Right forelimb (tissue), 1 donor: ENCODE measurements around the gene ZBP1.
"Not testable (repeated sequence)": the region's sequence is repeated elsewhere in the genome, so short reads cannot be mapped to it uniquely, and the experiment has no call there.

Source experiments
- DNase-seq: peaks from one replicate; pipeline ENCODE4 v3.0.0-alpha.2; 2018

The ZBP1 gene

GRCh38 chr20:57638173-57638894 is 18.1 kb upstream of the ZBP1 start:
- DNase-seq = no peak

DNA sequence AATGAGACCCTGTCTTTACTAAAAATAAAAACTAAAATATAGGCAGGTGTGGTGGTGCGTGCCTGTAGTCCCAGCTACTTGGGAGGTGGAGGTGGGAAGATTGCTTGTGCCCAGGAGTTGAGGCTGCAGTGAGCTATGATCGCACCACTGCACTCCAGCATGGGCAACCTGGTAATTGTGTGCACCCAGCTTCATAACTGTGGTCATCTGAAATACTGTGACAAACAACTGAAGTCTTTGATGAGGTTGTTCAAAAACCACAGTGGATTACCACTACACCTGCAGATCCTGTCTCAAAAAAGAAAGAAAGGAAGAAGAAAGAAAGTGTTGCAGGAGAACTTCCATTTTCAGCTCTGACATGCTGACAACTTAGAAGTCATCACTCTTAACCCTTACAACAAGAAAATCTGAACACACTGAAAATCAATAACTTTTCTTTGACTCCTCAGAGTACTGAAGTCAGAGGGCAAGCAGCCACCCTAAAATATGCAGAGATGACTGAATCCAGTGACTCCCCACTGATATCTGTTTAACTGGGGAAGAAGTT is 13.8 kb upstream of the ZBP1 start:
- no peak for DNase-seq

GRCh38 chr20:57632286-57632685 is 12.1 kb upstream of the ZBP1 start:
- no peak for DNase-seq

- DNase-seq = no peak
These were observed 9.8 kb upstream of the ZBP1 start for GRCh38 chr20:57630061-57630460.

GRCh38 chr20:57629491-57629901 is 9.3 kb upstream of the ZBP1 start:
- DNase-seq = not testable (repeated sequence)

DNA sequence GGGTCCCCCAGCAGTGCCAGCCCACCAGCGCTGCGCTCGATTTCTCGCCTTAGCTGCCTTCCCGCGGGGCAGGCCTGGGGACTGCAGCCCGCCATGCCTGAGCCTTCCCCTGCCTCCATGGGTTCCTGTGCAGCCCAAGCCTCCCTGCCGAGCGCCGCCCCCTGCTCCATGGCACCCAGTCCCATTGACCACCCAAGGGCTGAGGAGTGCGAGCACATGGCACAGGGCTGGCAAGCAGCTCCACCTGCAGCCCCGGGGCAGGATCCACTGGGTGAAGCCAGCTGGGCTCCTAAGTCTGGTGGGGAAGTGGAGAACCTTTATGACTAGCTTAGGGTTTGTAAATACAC is 8.7 kb upstream of the ZBP1 start:
- DNase-seq = not testable (repeated sequence)

DNA sequence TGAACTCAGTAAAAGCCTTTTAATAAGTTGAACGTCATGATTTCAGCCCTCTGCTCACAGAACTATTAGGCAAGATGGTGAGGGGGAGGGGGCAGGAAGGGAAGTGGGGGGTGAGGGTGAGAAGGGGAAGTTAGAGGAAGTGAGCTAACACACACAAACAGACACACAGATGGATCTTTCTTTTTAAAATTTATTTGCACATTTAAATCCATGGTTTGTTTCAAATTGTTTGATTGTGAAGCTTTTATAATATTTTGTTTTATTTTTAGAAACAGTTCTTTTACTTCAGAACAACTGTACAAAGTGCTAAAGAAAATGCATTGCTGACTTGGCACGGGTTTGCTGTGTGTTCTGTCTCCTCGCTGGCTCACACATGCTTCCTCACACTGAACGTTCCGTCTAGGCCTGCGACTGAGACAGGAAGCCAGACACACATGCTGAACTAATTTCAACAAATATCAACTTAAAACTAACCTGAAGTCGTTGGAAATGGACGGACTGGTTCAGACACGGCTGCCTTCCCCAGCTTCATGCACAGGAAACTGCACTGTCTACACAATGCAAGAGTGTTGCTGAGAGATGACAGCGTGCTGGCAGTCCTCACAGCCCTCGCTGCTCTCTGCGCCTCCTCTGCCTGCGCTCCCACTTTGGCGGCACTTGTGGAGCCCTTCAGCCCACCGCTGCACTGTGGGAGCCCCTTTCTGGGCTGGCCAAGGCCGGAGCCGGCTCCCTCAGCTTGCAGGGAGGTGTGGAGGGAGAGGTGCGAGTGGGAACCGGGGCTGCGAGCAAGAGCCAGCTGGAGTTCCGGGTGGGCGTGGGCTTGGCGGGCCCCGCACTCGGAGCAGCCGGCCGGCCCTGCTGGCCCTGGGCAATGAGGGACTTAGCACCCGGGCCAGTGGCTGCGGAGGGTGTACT is 8.1 kb upstream of the ZBP1 start:
- DNase-seq = peak; percentile 75

DNA sequence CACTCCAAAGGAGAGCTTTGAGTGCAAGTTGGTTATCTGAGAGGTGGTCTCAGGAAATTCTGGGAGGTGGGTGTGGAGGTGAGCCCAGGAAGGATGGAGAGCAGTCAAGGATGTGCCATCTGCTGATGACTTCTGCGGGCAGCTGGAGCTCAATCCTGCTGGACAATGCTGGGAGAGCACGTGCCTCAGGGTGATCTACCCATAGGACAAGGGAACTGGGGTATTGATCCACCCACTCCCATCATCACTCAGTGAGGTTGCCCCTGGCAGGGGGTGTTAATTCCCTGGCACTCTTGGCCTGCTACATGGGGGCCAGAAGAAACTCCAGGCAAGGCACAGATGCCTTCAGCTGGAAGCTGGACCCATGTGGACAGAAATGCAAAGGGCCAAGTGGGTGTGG is 7.1 kb upstream of the ZBP1 start:
- DNase-seq = no peak

DNA sequence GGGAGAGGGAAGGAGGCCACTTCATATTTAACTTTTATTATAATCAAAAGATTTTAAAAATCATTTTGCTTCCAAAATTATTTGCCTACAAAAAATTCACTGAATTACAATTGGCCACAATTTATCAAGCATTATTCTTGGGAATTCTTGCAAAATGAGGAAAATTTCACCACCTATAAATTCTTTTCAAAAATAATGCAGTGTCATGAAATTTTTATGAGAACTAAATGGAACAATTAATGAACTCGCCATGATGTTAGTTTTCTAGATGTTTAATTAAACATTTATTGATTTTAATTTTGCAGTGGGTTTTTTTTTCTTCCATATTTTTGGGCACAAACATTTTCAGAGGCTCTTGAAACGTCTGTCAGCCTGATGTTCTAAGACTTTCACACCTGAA is 5.8 kb upstream of the ZBP1 start:
- no peak for DNase-seq

GRCh38 chr20:57625181-57625958 is 5.1 kb upstream of the ZBP1 start:
- DNase-seq = no peak

DNA sequence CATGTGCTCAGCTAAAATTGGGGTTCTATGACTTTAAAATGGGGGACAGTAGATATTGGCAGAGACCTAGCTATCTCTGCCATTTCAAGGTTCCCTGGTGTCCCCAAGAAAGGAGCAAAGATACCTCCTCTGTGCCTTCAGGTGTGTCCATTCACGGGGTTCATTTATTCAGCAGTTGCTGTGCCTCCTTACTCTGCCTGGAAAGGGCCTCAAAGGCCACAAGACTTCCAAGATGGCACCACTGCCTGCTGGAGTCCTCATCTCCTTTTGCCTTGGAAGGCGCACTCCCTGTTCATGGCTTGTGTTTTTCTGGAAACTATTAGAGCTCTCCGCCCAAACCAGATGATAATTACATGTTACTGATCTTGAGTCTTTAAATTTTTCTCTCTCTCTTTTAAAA is 3.9 kb upstream of the ZBP1 start:
- no peak for DNase-seq

DNA sequence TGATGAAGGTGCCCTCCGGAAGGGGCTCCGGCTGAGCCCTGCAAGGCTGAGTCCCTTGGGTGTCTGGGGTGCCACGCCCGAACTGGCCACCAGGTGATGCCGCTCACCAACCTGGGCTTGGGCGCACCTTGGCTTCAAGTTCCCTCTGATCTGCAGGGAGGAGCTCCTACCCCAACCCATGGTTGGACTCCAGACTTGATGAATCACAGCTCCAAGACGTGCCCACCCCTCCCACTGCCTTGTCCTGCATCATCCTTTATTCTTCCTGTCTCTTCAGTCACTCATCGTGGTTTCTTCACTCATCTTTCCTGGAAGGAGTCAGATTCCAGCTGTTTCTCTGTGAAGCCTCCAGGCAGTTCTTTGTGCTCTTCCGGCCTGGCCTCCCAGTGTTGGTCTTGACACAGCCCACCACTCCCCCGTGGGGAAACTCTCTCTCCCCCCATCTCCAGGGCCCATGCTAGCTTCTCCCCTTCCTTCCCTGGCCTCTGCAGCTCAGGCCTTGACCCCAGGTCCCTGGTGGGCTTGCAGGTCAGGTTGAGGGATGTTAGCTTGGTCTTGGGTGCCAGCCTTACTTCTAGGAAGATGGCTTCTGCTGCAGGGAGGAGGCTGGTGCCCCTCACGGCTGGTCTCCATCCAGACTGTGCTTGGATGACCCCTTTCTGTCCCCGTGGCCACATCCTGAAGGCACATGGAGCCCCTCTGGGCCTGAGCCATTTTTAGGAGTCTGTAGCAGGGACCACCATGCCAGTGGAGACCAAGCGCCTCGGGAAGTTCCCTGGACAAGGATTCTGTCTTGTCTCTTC is 2.6 kb upstream of the ZBP1 start:
- DNase-seq = peak; percentile 58

GRCh38 chr20:57622201-57622570 is 2.0 kb upstream of the ZBP1 start:
- no peak for DNase-seq

DNA sequence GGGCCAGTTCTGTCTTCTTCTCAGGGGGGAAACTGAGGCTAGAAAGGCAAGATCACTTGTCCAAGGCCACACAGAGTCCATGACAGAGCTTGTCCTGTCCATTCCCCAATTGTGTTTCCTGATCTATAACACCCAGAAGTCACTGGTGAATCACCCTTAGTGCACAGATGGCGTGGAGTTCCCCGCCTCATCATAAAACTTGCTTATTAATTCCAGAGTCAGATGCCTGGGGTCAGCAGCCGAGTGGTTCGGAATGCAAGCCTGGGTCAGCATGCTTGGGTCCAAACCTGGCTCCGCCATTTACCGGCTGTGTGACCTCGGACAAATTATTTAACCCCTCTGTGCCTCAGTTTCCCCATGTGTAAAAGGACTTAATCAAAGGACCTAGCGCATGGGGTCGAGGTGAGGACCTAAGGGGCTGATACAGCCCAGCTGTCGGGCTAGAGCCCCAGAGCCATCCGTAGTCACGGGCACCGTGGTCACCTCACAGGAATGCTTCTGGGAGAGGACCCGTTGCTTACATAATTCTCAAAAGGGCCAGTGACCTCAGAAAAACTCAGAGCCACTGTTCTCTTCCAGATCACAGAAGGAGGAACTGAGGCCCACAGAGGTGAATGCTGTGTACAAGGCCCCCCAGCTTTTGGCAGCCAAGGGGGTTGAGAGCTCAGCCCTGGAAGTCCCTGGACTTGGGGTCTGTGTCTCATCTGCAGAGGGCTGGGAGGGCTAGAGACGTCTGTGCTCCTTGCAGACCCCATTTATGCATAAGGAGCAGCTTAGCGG is 1.4 kb upstream of the ZBP1 start:
- no peak for DNase-seq

- DNase-seq = no peak
These were observed 773 bp upstream of the ZBP1 start for GRCh38 chr20:57620999-57621398.

- DNase-seq = no peak
These were observed 985 bp downstream of the ZBP1 start for GRCh38 chr20:57619051-57619831.

DNA sequence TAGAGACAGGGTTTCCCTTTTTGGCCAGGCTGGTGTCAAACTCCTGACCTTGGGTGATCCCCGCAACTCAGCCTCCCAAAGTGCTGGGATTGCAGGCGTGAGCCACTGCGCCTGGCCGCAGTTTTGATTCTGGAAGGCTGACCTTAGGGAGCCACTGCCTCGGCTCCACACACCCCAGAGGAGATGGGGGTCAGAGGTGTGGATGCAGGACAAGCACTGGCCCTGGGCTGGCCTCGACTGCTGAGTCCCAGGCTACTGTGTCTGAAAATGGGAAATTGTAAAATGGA is 1.5 kb downstream of the ZBP1 start:
- no peak for DNase-seq

GRCh38 chr20:57618091-57618763 is 2.0 kb downstream of the ZBP1 start:
- DNase-seq = no peak

DNA sequence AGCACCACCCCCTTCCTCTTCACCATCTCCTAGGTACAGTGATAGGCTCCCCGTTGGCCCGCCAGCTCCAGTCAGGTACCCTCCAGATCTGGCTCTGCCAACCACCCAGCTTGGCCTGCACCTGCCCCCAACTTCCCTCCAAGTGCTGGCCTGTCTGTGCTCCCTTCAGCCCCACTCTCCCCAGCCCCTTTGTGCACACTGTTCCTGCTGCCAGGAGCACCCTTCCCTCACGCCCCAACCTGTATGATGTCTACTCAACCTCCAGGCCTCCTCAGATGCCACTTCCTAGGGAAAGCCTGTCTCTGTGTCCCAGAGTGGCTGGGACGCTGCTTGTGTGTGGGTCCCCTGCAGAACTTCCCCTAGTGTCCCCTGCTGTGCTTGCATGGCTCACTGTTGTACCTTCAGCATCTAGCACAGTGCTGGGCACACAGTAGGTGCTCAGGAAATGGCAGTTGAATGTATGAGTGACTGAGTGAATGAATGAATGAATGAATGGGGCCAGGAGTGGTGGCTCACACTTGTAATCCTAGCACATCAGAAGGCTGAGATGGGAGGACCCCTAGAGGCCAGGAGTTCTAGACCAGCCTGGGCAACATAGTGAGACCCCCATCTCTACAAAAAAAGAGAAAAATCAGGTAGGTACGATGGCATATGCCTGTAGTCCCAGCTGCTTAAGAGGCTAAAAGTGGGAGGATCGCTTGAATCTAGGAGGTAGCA is 3.0 kb downstream of the ZBP1 start:
- DNase-seq = no peak
